Spleen (tissue), 7 donors: Measurements from ENCODE around the gene ABCA3.

Experiments used
- POLR2A ChIP-seq, 3 donors: fragments of 450-650 bp; IDR thresholded peaks; one replicate each; pipeline ENCODE4 v1.5.1; 2017; ENCODE audit warnings: antibody characterized with exemption in 3 of 3, mild to moderate bottlenecking in 1 of 3
- POLR2AphosphoS5 ChIP-seq, 3 donors: sonication (generic); formaldehyde crosslinking; IDR thresholded peaks; one replicate each; pipeline ENCODE4 v1.5.1; 2017; ENCODE audit warnings: antibody characterized with exemption in 3 of 3
- TF ChIP-seq, protein P1 (sequence below), 11 experiments: fragments of 200-600 bp in 7 of 11; fragments of 450-650 bp in 4 of 11; sonication (generic) in 4 of 11; IDR thresholded peaks in 8 of 11; conservative IDR thresholded peaks in 3 of 11; 1 replicate in 7 of 11; 2 replicates in 4 of 11; pipeline versions ENCODE4 v1.4.0 to v1.8.0; 2016 to 2021; ENCODE audit warnings: antibody characterized with exemption in 11 of 11, inconsistent platforms in 4 of 11, mild to moderate bottlenecking in 1 of 11
- donor health status: DM: no; HTN: no; CAD: no; lungs with moderate emphysema.
- donor health status: DM: no; HTN: no; CAD: no.
- donor health status: DM: no; HTN: no; CAD: no.

GRCh38 chr16:2238838-2239675, 101.5 kb downstream of the ABCA3 start:
- no peak for TF ChIP-seq POLR2AphosphoS5 (IDR thresholded peaks at IDR 0.05)
- TF ChIP-seq, protein P1, sequence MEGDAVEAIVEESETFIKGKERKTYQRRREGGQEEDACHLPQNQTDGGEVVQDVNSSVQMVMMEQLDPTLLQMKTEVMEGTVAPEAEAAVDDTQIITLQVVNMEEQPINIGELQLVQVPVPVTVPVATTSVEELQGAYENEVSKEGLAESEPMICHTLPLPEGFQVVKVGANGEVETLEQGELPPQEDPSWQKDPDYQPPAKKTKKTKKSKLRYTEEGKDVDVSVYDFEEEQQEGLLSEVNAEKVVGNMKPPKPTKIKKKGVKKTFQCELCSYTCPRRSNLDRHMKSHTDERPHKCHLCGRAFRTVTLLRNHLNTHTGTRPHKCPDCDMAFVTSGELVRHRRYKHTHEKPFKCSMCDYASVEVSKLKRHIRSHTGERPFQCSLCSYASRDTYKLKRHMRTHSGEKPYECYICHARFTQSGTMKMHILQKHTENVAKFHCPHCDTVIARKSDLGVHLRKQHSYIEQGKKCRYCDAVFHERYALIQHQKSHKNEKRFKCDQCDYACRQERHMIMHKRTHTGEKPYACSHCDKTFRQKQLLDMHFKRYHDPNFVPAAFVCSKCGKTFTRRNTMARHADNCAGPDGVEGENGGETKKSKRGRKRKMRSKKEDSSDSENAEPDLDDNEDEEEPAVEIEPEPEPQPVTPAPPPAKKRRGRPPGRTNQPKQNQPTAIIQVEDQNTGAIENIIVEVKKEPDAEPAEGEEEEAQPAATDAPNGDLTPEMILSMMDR (IDR thresholded peaks at IDR 0.05 in 8 of 11, conservative IDR thresholded peaks at IDR 0.05 in 3 of 11) = no peak
- TF ChIP-seq POLR2A (IDR thresholded peaks at IDR 0.05) = no peak
